Fibroblast of pulmonary artery (primary cell): ENCODE measurements around the gene MRPL36.

Experiments
- DNase-seq: peaks from one replicate; pipeline ENCODE4 v3.0.0-alpha.2; 2010; ENCODE audit warnings: low read depth
- H3K4me3 ChIP-seq: replicated peaks from 2 replicates; pipeline ENCODE4 v1.5.1; 2011; ENCODE audit warnings: low read depth, mild to moderate bottlenecking, control low read depth, low read length, moderate library complexity
- CTCF ChIP-seq: IDR thresholded peaks from 2 replicates; pipeline ENCODE4 v1.5.1; 2011; ENCODE audit warnings: mild to moderate bottlenecking, control low read depth, low read length, inconsistent platforms; ENCODE audit errors: missing control alignments

MRPL36 gene

GRCh38 chr5:1805736-1806135 lies 6.1 kb upstream of the MRPL36 start:
- no peak for TF ChIP-seq CTCF
- no peak overlapping the region for H3K4me3 ChIP-seq
- DNase-seq, result no peak

GRCh38 chr5:1805326-1805725 lies 5.7 kb upstream of the MRPL36 start:
- no peak overlapping the region for H3K4me3 ChIP-seq
- DNase-seq, result no peak
- TF ChIP-seq CTCF, result no peak

- DNase-seq, result peak; percentile 11
- TF ChIP-seq CTCF, result no peak
- no peak overlapping the region for H3K4me3 ChIP-seq
Observed at GRCh38 chr5:1804001-1804690, 4.5 kb upstream of the MRPL36 start.

GRCh38 chr5:1803192-1803591 lies 3.6 kb upstream of the MRPL36 start:
- no peak for DNase-seq
- TF ChIP-seq CTCF, result no peak
- no peak overlapping the region for H3K4me3 ChIP-seq

- TF ChIP-seq CTCF, result no peak
- no peak for DNase-seq
- peak overlapping the region; percentile 90 for H3K4me3 ChIP-seq
Observed at GRCh38 chr5:1801967-1802295, 2.3 kb upstream of the MRPL36 start.

GRCh38 chr5:1801222-1801966 lies 1.8 kb upstream of the MRPL36 start, which contains the start of gene NDUFS6:
Gene NDUFS6 (plus strand): TSS chr5:1801407. CDS start chr5:1801418, 11 bp downstream.
- DNase-seq, result peak; percentile 66
- H3K4me3 ChIP-seq, result peak within 1 kb of the TSS; percentile 90
- TF ChIP-seq CTCF, result no peak
